ENCODE results near the gene FBXW2. TPM values are rescaled to one million over a fixed set of nuclear protein-coding genes. Genes with fewer than 3 reads are reported as not detected.

Gene FBXW2
- total RNA-seq, 1 experiment from 2014 or later: 69.6 TPM

GRCh38 chr9:120717176-120717575 is 76.0 kb downstream of the FBXW2 start:
- Histone ChIP-seq H3K4me2 (peak overlapping the region; percentile 91), H3K9me3 (ENCODE audit: insufficient read depth, low read depth) (no peaks in the 10 kb centered on the region), H3F3A (ENCODE audit: insufficient read depth, low read depth) (peaks cover 22% of the 10 kb centered on the region), H3K4me1 (replicated peaks; ENCODE audit: insufficient read depth) (peaks cover 51% of the 10 kb centered on the region), H4K20me1 (ENCODE audit: insufficient read depth) (peaks cover 3% of the 10 kb centered on the region; the same call in 1 of the 2 replicates), H3K36me3 (ENCODE audit: low read depth) (no peaks in the 10 kb centered on the region), H3K27me3 (ENCODE audit: insufficient read depth, low read depth) (no peaks in the 10 kb centered on the region), H3K79me2 (ENCODE audit: low read depth) (peaks cover 17% of the 10 kb centered on the region), H3K4me3 (no peak overlapping the region), H3K27ac (peak overlapping the region; percentile 69), H2AFZ (no peak overlapping the region), H3K9me2 (ENCODE audit: insufficient read depth) (no peaks in the 10 kb centered on the region)
- DNase-seq: no peak
- intact Hi-C loops (cut with micrococcal nuclease; ENCODE audit: unreplicated experiment): no loop called here
- no TSS peak for BruUV-seq (replicated peaks)
- ChIA-PET POLR2A (ENCODE audit: unreplicated experiment) (interaction anchor here (0.6 kb wide), 1 partner anchor 34 kb away, joined by 3 read pairs; no protein-coding TSS in a partner anchor), CTCF (no interaction called here)
- TF ChIP-seq EZH2 (IDR thresholded peaks at IDR 0.05; ENCODE audit: low read depth) (no peak), CTCF (conservative IDR thresholded peaks at IDR 0.05) (no peak)

DNA sequence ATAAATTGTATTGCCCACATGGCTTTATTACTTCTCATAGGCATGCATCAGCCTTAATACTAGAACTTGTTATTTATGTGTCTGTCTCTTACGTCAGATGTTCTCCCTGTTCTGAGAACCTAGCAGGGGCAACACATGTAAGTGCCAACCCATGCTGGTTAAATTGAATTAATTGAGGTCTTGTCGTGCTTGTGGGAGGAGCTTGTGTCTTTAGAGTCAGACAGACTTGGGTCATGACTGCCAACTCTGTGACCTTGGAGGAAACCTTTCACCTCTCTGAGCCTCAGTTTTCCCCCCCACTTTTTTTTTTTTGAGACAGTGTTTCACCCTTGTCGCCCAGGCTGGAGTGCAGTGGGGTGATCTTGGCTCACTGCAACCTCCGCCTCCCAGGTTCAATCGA is 76.7 kb downstream of the FBXW2 start:
- no peak overlapping the region for H2AFZ ChIP-seq
- peaks cover 24% of the 10 kb centered on the region for H3K79me2 ChIP-seq (ENCODE audit: low read depth)
- peak overlapping the region; percentile 91 for H3K4me2 ChIP-seq
- peak overlapping the region; percentile 75; the same call in 1 of the 2 replicates for H3K4me3 ChIP-seq
- no peaks in the 10 kb centered on the region for H3K9me3 ChIP-seq (ENCODE audit: insufficient read depth, low read depth)
- H4K20me1 ChIP-seq (ENCODE audit: insufficient read depth): peaks cover 3% of the 10 kb centered on the region; the same call in 1 of the 2 replicates
- peak overlapping the region; percentile 69 for H3K27ac ChIP-seq
- DNase-seq: no peak
- intact Hi-C loops (cut with micrococcal nuclease; ENCODE audit: unreplicated experiment): no loop called here
- no TSS peak for BruUV-seq (replicated peaks)
- ChIA-PET CTCF (interaction anchor here (0.6 kb wide), 1 partner anchor 219 kb away, joined by 4 read pairs; no protein-coding TSS in a partner anchor), POLR2A (ENCODE audit: unreplicated experiment) (no interaction called here)
- H3F3A ChIP-seq (ENCODE audit: insufficient read depth, low read depth): peaks cover 24% of the 10 kb centered on the region
- no peaks in the 10 kb centered on the region for H3K9me2 ChIP-seq (ENCODE audit: insufficient read depth)
- H3K27me3 ChIP-seq (ENCODE audit: insufficient read depth, low read depth): no peaks in the 10 kb centered on the region
- H3K36me3 ChIP-seq (ENCODE audit: low read depth): no peaks in the 10 kb centered on the region
- peaks cover 58% of the 10 kb centered on the region for H3K4me1 ChIP-seq (replicated peaks; ENCODE audit: insufficient read depth)
- TF ChIP-seq CTCF (conservative IDR thresholded peaks at IDR 0.05) (no peak), EZH2 (IDR thresholded peaks at IDR 0.05; ENCODE audit: low read depth) (no peak)

DNA sequence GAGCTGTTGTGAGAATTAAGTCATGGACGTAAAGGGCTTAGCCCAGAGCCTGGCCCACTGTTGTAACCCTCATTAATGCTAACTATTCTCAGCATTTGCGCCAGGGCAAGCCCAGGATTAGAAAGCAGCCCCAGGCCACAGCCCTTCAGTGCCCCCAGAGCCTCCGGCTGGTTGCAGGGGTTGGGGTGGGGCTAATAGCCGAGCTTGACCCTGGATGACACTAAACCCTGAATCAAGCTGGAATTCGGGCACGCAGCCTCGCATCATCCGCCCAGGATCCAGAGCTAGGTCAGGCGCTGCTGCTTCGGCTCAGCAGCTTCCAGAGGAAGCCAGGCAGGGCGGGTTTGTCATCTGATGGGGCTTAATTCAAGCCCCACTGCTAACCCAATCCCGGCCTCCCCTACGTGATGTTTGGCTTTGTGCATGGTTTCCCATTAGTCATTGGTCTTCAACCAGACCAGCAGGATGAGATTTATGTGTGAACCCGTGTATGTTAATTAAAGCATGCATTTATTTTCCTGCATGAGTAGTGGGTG is 77.8 kb downstream of the FBXW2 start:
- ChIA-PET CTCF (interaction anchor here (1.0 kb wide), 2 partner anchors 40 to 96 kb away, joined by 5 to 9 read pairs; no protein-coding TSS in a partner anchor), POLR2A (ENCODE audit: unreplicated experiment) (interaction anchor here (0.6 to 2.0 kb wide), 5 partner anchors 8 to 619 kb away, joined by 3 to 39 read pairs (median 7); no protein-coding TSS in a partner anchor)
- Histone ChIP-seq H2AFZ (peak overlapping the region; percentile 92; the same call in 1 of the 2 replicates), H3F3A (ENCODE audit: insufficient read depth, low read depth) (peaks cover 28% of the 10 kb centered on the region), H3K27ac (peak overlapping the region; percentile 69), H3K79me2 (ENCODE audit: low read depth) (peaks cover 35% of the 10 kb centered on the region), H3K4me2 (peak overlapping the region; percentile 91), H4K20me1 (ENCODE audit: insufficient read depth) (peaks cover 3% of the 10 kb centered on the region; the same call in 1 of the 2 replicates), H3K9me3 (ENCODE audit: insufficient read depth, low read depth) (no peaks in the 10 kb centered on the region), H3K27me3 (ENCODE audit: insufficient read depth, low read depth) (no peaks in the 10 kb centered on the region), H3K4me3 (peak overlapping the region; percentile 75; the same call in 1 of the 2 replicates), H3K36me3 (ENCODE audit: low read depth) (0 out of 2 replicates have a peak, but pooled peaks cover 6% of the 10 kb centered on the region), H3K9me2 (ENCODE audit: insufficient read depth) (no peaks in the 10 kb centered on the region), H3K4me1 (replicated peaks; ENCODE audit: insufficient read depth) (peaks cover 68% of the 10 kb centered on the region)
- TF ChIP-seq CTCF (conservative IDR thresholded peaks at IDR 0.05) (no peak), EZH2 (IDR thresholded peaks at IDR 0.05; ENCODE audit: low read depth) (no peak)
- BruUV-seq (replicated peaks): no TSS peak
- peak; percentile 69 to 79 for DNase-seq
- intact Hi-C loops (cut with micrococcal nuclease; ENCODE audit: unreplicated experiment): loop anchor here (1.0 to 2.0 kb wide), 3 partner anchors 15 to 95 kb away; no protein-coding TSS in a partner anchor
